Uterus (tissue), 4 donors: Measurements from ENCODE around the gene ATP5PB. TPM values are rescaled to one million over a fixed set of nuclear protein-coding genes. Genes with fewer than 3 reads are reported as not detected.

Source experiments
- DNase-seq, 2 donors: peaks; one replicate each; pipeline ENCODE4 v3.0.0-alpha.2; 2019 to 2020
- H3K27ac ChIP-seq, 2 donors: fragments of 200-600 bp; sonication (generic); 1 replicate in 1 of 2; 2 replicates in 1 of 2; pipeline ENCODE4 v1.5.1; 2016 to 2018
- H3K27me3 ChIP-seq, 2 donors: fragments of 200-600 bp; sonication (generic); one replicate each; pipeline ENCODE4 v1.5.1; 2018 to 2019; ENCODE audit warnings: control low read depth in 1 of 2
- H3K36me3 ChIP-seq, 2 donors: fragments of 200-600 bp; sonication (generic); one replicate each; pipeline ENCODE4 v1.5.1; 2019; ENCODE audit warnings: control low read depth in 1 of 2
- H3K4me1 ChIP-seq, 2 donors: fragments of 200-600 bp; sonication (generic); one replicate each; pipeline ENCODE4 v1.5.1; 2018 to 2019; ENCODE audit warnings: control low read depth in 1 of 2
- H3K4me3 ChIP-seq, 2 donors: fragments of 200-600 bp; sonication (generic); 1 replicate in 1 of 2; 2 replicates in 1 of 2; pipeline ENCODE4 v1.5.1; 2018 to 2019; ENCODE audit warnings: mild to moderate bottlenecking in 1 of 2
- H3K9me3 ChIP-seq, 2 donors: fragments of 200-600 bp; sonication (generic); one replicate each; pipeline ENCODE4 v1.5.1; 2019; ENCODE audit warnings: control low read depth in 1 of 2
- CTCF ChIP-seq, 4 experiments: fragments of 200-600 bp in 2 of 4; fragments of 450-650 bp in 2 of 4; sonication (generic) in 2 of 4; IDR thresholded peaks; one replicate each; pipeline ENCODE4 v1.5.1; 2016 to 2019; ENCODE audit warnings: antibody characterized with exemption in 4 of 4, mild to moderate bottlenecking in 2 of 4, moderate library complexity in 1 of 4
- POLR2A ChIP-seq, 2 donors: fragments of 450-650 bp; IDR thresholded peaks; one replicate each; pipeline ENCODE4 v1.6.1; 2016; ENCODE audit warnings: antibody characterized with exemption in 2 of 2, mild to moderate bottlenecking in 1 of 2, moderate library complexity in 1 of 2
- intact Hi-C: fragments of 100-400 bp; cut with DNase I; formaldehyde crosslinking; loops from one replicate; pipeline ENCODE4 v1.15.1; 2023; ENCODE audit warnings: low total_unique reads
- total RNA-seq, 4 donors: library from RNA; depleted of rRNA in 3 of 4; stranded (reverse); fragments of >200 nt in 3 of 4; gene quantifications; one replicate each; pipeline versions ENCODE4 v1.1.0 to v1.2.4, GENCODE V29; 2014 to 2023
- donor health status: DM: yes; HTN: yes; CAD: no.

ATP5PB gene
- total RNA-seq, 4 donors from 2014 or later: 151 to 184 (median 161) TPM

- no peaks in the 10 kb centered on the region for H3K4me1 ChIP-seq
- intact Hi-C loops: no loop called here
- no peak for TF ChIP-seq POLR2A (IDR thresholded peaks at IDR 0.05)
- no peak for TF ChIP-seq CTCF (IDR thresholded peaks at IDR 0.05)
- DNase-seq: no peak
- no peaks in the 10 kb centered on the region for H3K9me3 ChIP-seq
- no peaks in the 10 kb centered on the region for H3K36me3 ChIP-seq
- no peak overlapping the region for H3K27ac ChIP-seq
- no peak overlapping the region for H3K4me3 ChIP-seq
- no peaks in the 10 kb centered on the region for H3K27me3 ChIP-seq
Observed at GRCh38 chr1:111462370-111463028, 13.2 kb downstream of the ATP5PB start.

GRCh38 chr1:111463029-111463683 is 13.9 kb downstream of the ATP5PB start:
- no peak for DNase-seq
- Histone ChIP-seq H3K9me3 (no peaks in the 10 kb centered on the region), H3K27me3 (no peaks in the 10 kb centered on the region), H3K4me3 (no peak overlapping the region), H3K27ac (no peak overlapping the region), H3K4me1 (no peaks in the 10 kb centered on the region), H3K36me3 (no peaks in the 10 kb centered on the region)
- intact Hi-C loops: no loop called here
- no peak for TF ChIP-seq POLR2A (IDR thresholded peaks at IDR 0.05)
- no peak for TF ChIP-seq CTCF (IDR thresholded peaks at IDR 0.05)

GRCh38 chr1:111465754-111466153 is 16.5 kb downstream of the ATP5PB start:
- H3K9me3 ChIP-seq: no peaks in the 10 kb centered on the region
- TF ChIP-seq POLR2A (IDR thresholded peaks at IDR 0.05) (no peak), CTCF (IDR thresholded peaks at IDR 0.05) (no peak)
- H3K4me1 ChIP-seq: no peaks in the 10 kb centered on the region
- intact Hi-C loops: no loop called here
- H3K27ac ChIP-seq: no peak overlapping the region
- no peak for DNase-seq
- H3K4me3 ChIP-seq: no peak overlapping the region
- H3K27me3 ChIP-seq: no peaks in the 10 kb centered on the region
- H3K36me3 ChIP-seq: no peaks in the 10 kb centered on the region

- H3K27ac ChIP-seq: no peak overlapping the region
- no peak for DNase-seq
- TF ChIP-seq CTCF (IDR thresholded peaks at IDR 0.05): no peak
- TF ChIP-seq POLR2A (IDR thresholded peaks at IDR 0.05): no peak
- no peak overlapping the region for H3K4me3 ChIP-seq
- H3K27me3 ChIP-seq: no peaks in the 10 kb centered on the region
- no peaks in the 10 kb centered on the region for H3K36me3 ChIP-seq
- no peaks in the 10 kb centered on the region for H3K4me1 ChIP-seq
- no peaks in the 10 kb centered on the region for H3K9me3 ChIP-seq
- intact Hi-C loops: no loop called here
Observed at GRCh38 chr1:111466480-111466879, 17.2 kb downstream of the ATP5PB start.

- Histone ChIP-seq H3K27me3 (no peaks in the 10 kb centered on the region), H3K4me1 (no peaks in the 10 kb centered on the region), H3K4me3 (no peak overlapping the region), H3K36me3 (no peaks in the 10 kb centered on the region), H3K27ac (no peak overlapping the region), H3K9me3 (no peaks in the 10 kb centered on the region)
- no peak for DNase-seq
- intact Hi-C loops: no loop called here
- TF ChIP-seq CTCF (IDR thresholded peaks at IDR 0.05): no peak
- no peak for TF ChIP-seq POLR2A (IDR thresholded peaks at IDR 0.05)
Observed at GRCh38 chr1:111467865-111468716, 18.8 kb downstream of the ATP5PB start.
